ENCODE measurements around the gene DNAAF9. TPM values are rescaled to one million over a fixed set of nuclear protein-coding genes. Genes with fewer than 3 reads are reported as not detected.

Gene DNAAF9
- total RNA-seq, 3 donors from 2014 or later (not counting 1 experiment from before 2014, with no cell fraction given) = 4.1 to 6.9 (median 4.8) TPM

DNA sequence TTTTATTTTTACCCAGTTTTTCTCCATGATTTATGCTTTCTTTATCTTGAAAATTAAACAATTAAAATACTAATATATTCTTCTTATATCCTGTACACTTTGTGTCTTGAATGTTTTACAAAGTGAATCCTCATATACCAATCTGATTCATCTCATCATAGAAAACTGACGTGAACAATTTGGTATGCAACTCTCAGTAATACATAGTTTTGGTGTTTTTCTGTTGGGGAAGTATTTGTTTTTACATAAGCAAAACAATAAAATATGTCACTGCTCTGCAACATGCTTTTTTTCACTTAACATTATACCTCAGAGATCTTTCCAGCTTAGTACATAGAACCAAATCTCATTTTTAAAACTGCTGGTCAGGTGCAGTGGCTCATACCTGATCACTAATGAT lies 14.7 kb downstream of the DNAAF9 start:
- Histone ChIP-seq H3K36me3 (ENCODE audit: control insufficient read depth, insufficient read depth, low read length) (no peaks in the 10 kb centered on the region), H3K4me3 (ENCODE audit: low read length) (no peak overlapping the region), H3K4me1 (ENCODE audit: control insufficient read depth, insufficient read depth, low read length) (no peaks in the 10 kb centered on the region), H3K9me3 (ENCODE audit: control insufficient read depth, insufficient read depth, low read length) (no peaks in the 10 kb centered on the region), H3K27ac (ENCODE audit: low read length) (no peak overlapping the region), H3K27me3 (ENCODE audit: control insufficient read depth, insufficient read depth, low read length) (no peaks in the 10 kb centered on the region)
- intact Hi-C loops (cut with micrococcal nuclease) = no loop called here
- Mint-ChIP-seq H3K27ac (no peak overlapping the region), H3K4me1 (no peaks in the 10 kb centered on the region), H3K27me3 (ENCODE audit: low read depth in 2 of 2) (no peaks in the 10 kb centered on the region), H3K9me3 (no peaks in the 10 kb centered on the region), H3K36me3 (no peaks in the 10 kb centered on the region), H3K4me3 (no peak overlapping the region)
- WGBS (ENCODE audit: insufficient coverage) = no CpG with 5 or more reads among the region's 1 CpG
- DNase-seq (no peak), ATAC-seq (no peak)
- TF ChIP-seq, protein P1, sequence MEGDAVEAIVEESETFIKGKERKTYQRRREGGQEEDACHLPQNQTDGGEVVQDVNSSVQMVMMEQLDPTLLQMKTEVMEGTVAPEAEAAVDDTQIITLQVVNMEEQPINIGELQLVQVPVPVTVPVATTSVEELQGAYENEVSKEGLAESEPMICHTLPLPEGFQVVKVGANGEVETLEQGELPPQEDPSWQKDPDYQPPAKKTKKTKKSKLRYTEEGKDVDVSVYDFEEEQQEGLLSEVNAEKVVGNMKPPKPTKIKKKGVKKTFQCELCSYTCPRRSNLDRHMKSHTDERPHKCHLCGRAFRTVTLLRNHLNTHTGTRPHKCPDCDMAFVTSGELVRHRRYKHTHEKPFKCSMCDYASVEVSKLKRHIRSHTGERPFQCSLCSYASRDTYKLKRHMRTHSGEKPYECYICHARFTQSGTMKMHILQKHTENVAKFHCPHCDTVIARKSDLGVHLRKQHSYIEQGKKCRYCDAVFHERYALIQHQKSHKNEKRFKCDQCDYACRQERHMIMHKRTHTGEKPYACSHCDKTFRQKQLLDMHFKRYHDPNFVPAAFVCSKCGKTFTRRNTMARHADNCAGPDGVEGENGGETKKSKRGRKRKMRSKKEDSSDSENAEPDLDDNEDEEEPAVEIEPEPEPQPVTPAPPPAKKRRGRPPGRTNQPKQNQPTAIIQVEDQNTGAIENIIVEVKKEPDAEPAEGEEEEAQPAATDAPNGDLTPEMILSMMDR (IDR thresholded peaks at IDR 0.05) = no peak

DNA sequence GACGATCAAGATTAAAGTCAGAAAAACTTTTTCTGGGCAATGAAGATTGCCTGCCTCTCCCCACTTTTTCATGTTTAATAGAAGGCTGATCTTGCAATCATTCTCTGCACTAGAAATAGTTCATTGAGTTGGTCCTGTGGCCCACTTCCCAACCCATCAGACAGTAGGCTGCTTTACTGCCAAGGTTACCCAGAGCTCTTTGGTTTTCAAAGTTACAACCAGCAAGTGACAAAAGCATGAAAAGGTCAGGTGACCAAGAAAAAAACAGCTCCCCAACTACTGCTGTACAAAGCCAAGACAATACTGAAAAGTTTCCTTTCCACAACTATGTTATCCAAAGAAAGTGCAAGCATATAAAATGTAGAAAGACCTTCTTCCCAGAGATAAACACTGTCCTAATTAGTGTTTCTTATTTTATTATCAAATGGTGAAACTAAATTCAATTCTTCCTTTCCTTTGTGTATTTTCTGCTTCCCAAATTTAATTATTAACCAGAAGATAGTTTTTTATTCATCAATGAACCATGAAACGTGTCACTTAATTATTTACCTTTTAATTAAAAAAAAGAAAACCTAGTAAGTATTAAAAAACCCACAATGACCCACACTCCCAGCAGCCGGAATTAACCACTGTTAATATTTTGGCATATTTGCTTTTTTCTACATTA lies 16.6 kb downstream of the DNAAF9 start:
- H3K36me3 Mint-ChIP-seq = no peaks in the 10 kb centered on the region
- no peak overlapping the region for H3K27ac ChIP-seq (ENCODE audit: low read length)
- H3K36me3 ChIP-seq (ENCODE audit: control insufficient read depth, insufficient read depth, low read length) = no peaks in the 10 kb centered on the region
- H3K9me3 ChIP-seq (ENCODE audit: control insufficient read depth, insufficient read depth, low read length) = no peaks in the 10 kb centered on the region
- intact Hi-C loops (cut with micrococcal nuclease) = no loop called here
- TF ChIP-seq, protein P1 (IDR thresholded peaks at IDR 0.05) = no peak
- 80% methylated on average over 1 of the region's 3 CpGs for WGBS (ENCODE audit: insufficient coverage)
- H3K9me3 Mint-ChIP-seq = no peaks in the 10 kb centered on the region
- H3K27ac Mint-ChIP-seq = no peak overlapping the region
- no peak overlapping the region for H3K4me3 ChIP-seq (ENCODE audit: low read length)
- no peak for ATAC-seq
- H3K27me3 Mint-ChIP-seq (ENCODE audit: low read depth in 2 of 2) = peaks cover 6 to 15% of the 10 kb centered on the region in 2 donors
- no peaks in the 10 kb centered on the region for H3K4me1 Mint-ChIP-seq
- no peak overlapping the region for H3K4me3 Mint-ChIP-seq
- no peak for DNase-seq
- no peaks in the 10 kb centered on the region for H3K27me3 ChIP-seq (ENCODE audit: control insufficient read depth, insufficient read depth, low read length)
- no peaks in the 10 kb centered on the region for H3K4me1 ChIP-seq (ENCODE audit: control insufficient read depth, insufficient read depth, low read length)

DNA sequence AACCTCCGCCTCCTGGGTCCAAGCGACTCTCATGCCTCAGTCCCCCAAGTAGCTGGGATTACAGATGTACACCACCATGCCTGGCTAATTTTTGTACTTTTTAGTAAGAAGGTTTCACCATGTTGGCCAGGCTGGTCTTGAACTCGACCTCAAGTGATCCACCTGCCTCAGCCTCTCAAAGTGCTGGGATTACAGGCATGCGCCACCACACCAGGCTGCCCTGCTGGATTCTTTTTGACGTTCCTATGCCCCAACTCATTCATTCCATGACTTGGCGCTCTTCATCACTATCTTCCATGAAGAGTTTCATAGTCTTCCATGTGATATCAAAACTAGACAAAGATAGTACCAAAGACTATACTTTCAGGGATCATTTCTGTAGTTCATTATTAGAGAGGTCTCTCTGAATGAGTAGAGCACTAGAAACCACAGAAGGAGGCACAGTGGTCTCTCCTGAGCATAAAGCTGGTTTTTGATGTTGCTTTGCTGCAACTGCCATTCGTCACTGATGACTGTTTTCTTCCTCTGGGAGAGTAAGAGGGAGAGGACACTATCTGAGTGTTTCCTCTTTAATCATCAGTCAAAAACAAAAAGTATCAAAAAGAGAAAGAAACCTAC lies 23.5 kb downstream of the DNAAF9 start:
- Histone ChIP-seq H3K27ac (ENCODE audit: low read length) (no peak overlapping the region), H3K27me3 (ENCODE audit: control insufficient read depth, insufficient read depth, low read length) (no peaks in the 10 kb centered on the region), H3K4me3 (ENCODE audit: low read length) (no peak overlapping the region), H3K9me3 (ENCODE audit: control insufficient read depth, insufficient read depth, low read length) (no peaks in the 10 kb centered on the region), H3K36me3 (ENCODE audit: control insufficient read depth, insufficient read depth, low read length) (no peaks in the 10 kb centered on the region), H3K4me1 (ENCODE audit: control insufficient read depth, insufficient read depth, low read length) (no peaks in the 10 kb centered on the region)
- ATAC-seq = no peak
- 70% methylated on average over 6 of the region's 7 CpGs for WGBS (ENCODE audit: insufficient coverage)
- Mint-ChIP-seq H3K4me1 (peaks cover 0 to 1% of the 10 kb centered on the region in 2 donors), H3K27me3 (ENCODE audit: low read depth in 2 of 2) (peaks cover 6 to 23% of the 10 kb centered on the region in 2 donors), H3K4me3 (no peak overlapping the region), H3K27ac (no peak overlapping the region), H3K9me3 (no peaks in the 10 kb centered on the region), H3K36me3 (no peaks in the 10 kb centered on the region)
- TF ChIP-seq, protein P1 (IDR thresholded peaks at IDR 0.05) = no peak
- intact Hi-C loops (cut with micrococcal nuclease) = no loop called here
- DNase-seq = no peak
